K562 (cell line): ENCODE results near the gene CCDC201. TPM values are rescaled to one million over a fixed set of nuclear protein-coding genes. Genes with fewer than 3 reads are reported as not detected.

Source experiments
- ATAC-seq: fragments of 200-7000 bp; cut with Tn5 transposase; 3 replicates; pipeline ENCODE4 v1.9.1; 2020; ENCODE audit warnings: moderate library complexity
- BruUV-seq: library from RNA; stranded (reverse); fragments of 400-500 nt; replicated peaks from 2 replicates; lab custom pipeline; 2021; lab: Mats Ljungman, UMichigan
- CTCF ChIA-PET: fragments of 300-600 bp; formaldehyde crosslinking; extraction: SDS; loops from one replicate; lab custom pipeline; 2021; ENCODE audit warnings: low intra/inter-chr PET ratio; lab: Yijun Ruan, JAX
- POLR2A ChIA-PET: fragments of 300-600, 350-650 bp; sonication (Branson Sonifier 250); formaldehyde crosslinking; extraction: SDS; loops from one replicate; lab custom pipeline; 2021; ENCODE audit warnings: antibody characterized with exemption, inconsistent platforms; lab: Yijun Ruan, JAX
- DNase-seq, 4 experiments: peaks; one replicate each; pipeline versions ENCODE4 v3.0.0 to v3.0.0-alpha.2; 2011 to 2018; ENCODE audit warnings: low spot score in 3 of 4, mixed read lengths in 3 of 4; ENCODE audit errors: extremely low read depth in 1 of 4
- FAIRE-seq: peaks from 2 replicates; lab custom pipeline; 2011; peaks lifted over from hg19 to GRCh38; lab: Jason Lieb, UNC
- H2AFZ ChIP-seq: 2 replicates; pipeline ENCODE4 v1.6.0; 2011; ENCODE audit warnings: low read depth, low read length, control low read depth, inconsistent platforms
- H3K27ac ChIP-seq: fragments of 200-600 bp; 3 replicates; pipeline ENCODE4 v1.8.0; 2011; ENCODE audit warnings: low read depth, mild to moderate bottlenecking, control low read depth, inconsistent platforms, low read length, moderate library complexity, mixed read lengths; ENCODE audit errors: extremely low read depth
- H3K27me3 ChIP-seq, 2 experiments: fragments of 300-600 bp in 1 of 2; 2 replicates in 1 of 2; 3 replicates in 1 of 2; pipeline versions ENCODE4 v1.6.0 to v1.8.0; 2011; ENCODE audit warnings: inconsistent platforms in 2 of 2, low read length in 2 of 2, mild to moderate bottlenecking in 1 of 2, mixed read lengths in 1 of 2, moderate library complexity in 1 of 2; ENCODE audit not compliant: control insufficient read depth in 2 of 2, insufficient read depth in 2 of 2
- H3K36me3 ChIP-seq: fragments of 300-600 bp; 3 replicates; pipeline ENCODE4 v1.8.0; 2011; ENCODE audit warnings: mild to moderate bottlenecking, low read length, inconsistent platforms; ENCODE audit not compliant: control insufficient read depth, insufficient read depth
- H3K4me1 ChIP-seq, 2 experiments: fragments of 200-600 bp in 1 of 2; replicated peaks in 1 of 2; 2 replicates in 1 of 2; 3 replicates in 1 of 2; pipeline versions ENCODE4 v1.5.1 to v1.8.0; 2011; ENCODE audit warnings: inconsistent platforms in 2 of 2, low read length in 2 of 2, mild to moderate bottlenecking in 1 of 2, mixed read lengths in 1 of 2, moderate library complexity in 1 of 2; ENCODE audit not compliant: control insufficient read depth in 2 of 2, insufficient read depth in 2 of 2
- H3K4me2 ChIP-seq: 2 replicates; pipeline ENCODE4 v1.6.1; 2011; ENCODE audit warnings: low read length, control low read depth, inconsistent platforms, mixed read lengths; ENCODE audit not compliant: insufficient read depth
- H3K4me3 ChIP-seq: fragments of 200-600 bp; sonication (generic), shearing (Covaris generic); 2 replicates; pipeline ENCODE4 v1.5.1; 2016; ENCODE audit warnings: control low read depth, inconsistent platforms
- H3K79me2 ChIP-seq: fragments of 200-600 bp; 3 replicates; pipeline ENCODE4 v1.8.0; 2011; ENCODE audit warnings: low read length, inconsistent platforms; ENCODE audit not compliant: control insufficient read depth, insufficient read depth
- H3K9ac ChIP-seq, 2 experiments: 2 replicates each; pipeline versions ENCODE4 v1.6.0 to v1.6.1; 2011; ENCODE audit warnings: low read depth in 2 of 2, low read length in 2 of 2, control low read depth in 1 of 2, inconsistent platforms in 1 of 2, mild to moderate bottlenecking in 1 of 2, mixed read lengths in 1 of 2; ENCODE audit not compliant: insufficient read depth in 1 of 2
- H3K9me1 ChIP-seq: one replicate; pipeline ENCODE4 v1.6.0; 2011; ENCODE audit warnings: inconsistent platforms, mild to moderate bottlenecking, low read length, moderate library complexity; ENCODE audit not compliant: control insufficient read depth, insufficient read depth
- H3K9me3 ChIP-seq: replicated peaks from 2 replicates; pipeline ENCODE4 v1.5.1; 2011; ENCODE audit warnings: low read depth, low read length, inconsistent platforms; ENCODE audit not compliant: control insufficient read depth, insufficient read depth
- H4K20me1 ChIP-seq: replicated peaks from 2 replicates; pipeline ENCODE4 v1.6.1; 2011; ENCODE audit warnings: low read length, inconsistent platforms, mixed read lengths; ENCODE audit not compliant: control insufficient read depth, insufficient read depth
- ARHGAP35 ChIP-seq: fragments of 450-650 bp; IDR thresholded peaks from 2 replicates; pipeline ENCODE4 v1.6.1; 2018; ENCODE audit not compliant: partially characterized antibody
- CLOCK ChIP-seq: fragments of 250-450 bp; sonication (Bioruptor Pico); IDR thresholded peaks from 2 replicates; pipeline ENCODE4 v1.4.0; 2020; ENCODE audit warnings: mild to moderate bottlenecking, moderate library complexity, borderline replicate concordance
- DEAF1 ChIP-seq: fragments of 450-650 bp; formaldehyde crosslinking; IDR thresholded peaks from 2 replicates; pipeline ENCODE4 v1.4.0; 2020; ENCODE audit warnings: mild to moderate bottlenecking, moderate library complexity
- ELF4 ChIP-seq: fragments of 450-650 bp; formaldehyde crosslinking; IDR thresholded peaks from 2 replicates; pipeline ENCODE4 v1.4.0; 2022; ENCODE audit warnings: missing genetic modification characterization
- FOXK1 ChIP-seq: sonication (generic); formaldehyde crosslinking; IDR thresholded peaks from 2 replicates; pipeline ENCODE4 v1.8.0; 2022; ENCODE audit warnings: missing genetic modification reagents, mild to moderate bottlenecking, borderline replicate concordance
- HNRNPLL ChIP-seq: fragments of 200-400 bp; formaldehyde crosslinking; IDR thresholded peaks from 2 replicates; pipeline ENCODE4 v1.6.1; 2017; ENCODE audit warnings: low read length, low read depth, mild to moderate bottlenecking; ENCODE audit not compliant: poor library complexity, severe bottlenecking
- MTF1 ChIP-seq: fragments of 250-450 bp; sonication (Bioruptor Pico); IDR thresholded peaks from 2 replicates; pipeline ENCODE4 v1.9.0; 2021; ENCODE audit warnings: moderate library complexity, mild to moderate bottlenecking, inconsistent platforms, borderline replicate concordance
- RBM34 ChIP-seq: fragments of 200-400 bp; formaldehyde crosslinking; IDR thresholded peaks from 2 replicates; pipeline ENCODE4 v1.6.1; 2018; ENCODE audit warnings: low read length, borderline replicate concordance; ENCODE audit not compliant: insufficient read depth
- ZNF124 ChIP-seq: sonication (generic); formaldehyde crosslinking; IDR thresholded peaks from 2 replicates; pipeline ENCODE4 v1.8.1; 2022; ENCODE audit warnings: missing genetic modification reagents
- ZNF395 ChIP-seq: fragments of 200-800 bp; sonication (Bioruptor generic); IDR thresholded peaks from 2 replicates; pipeline ENCODE4 v1.6.1; 2017; ENCODE audit warnings: missing genetic modification characterization, missing compliant biosample characterization
- WGBS: fragments of 100-300 bp; shearing (Covaris generic); methylation state at CpG from one replicate; pipeline ENCODE4 v1.1.6; 2016; ENCODE audit warnings: low coverage, mixed read lengths; ENCODE audit not compliant: insufficient coverage; ENCODE audit errors: missing lambda C conversion rate; 5-methylcytosine and 5-hydroxymethylcytosine counted together
- in situ Hi-C: fragments of 300-500 bp; cut with MboI; formaldehyde crosslinking; loops from 4 replicates; pipeline ENCODE4 v1.15.0; 2018; ENCODE audit warnings: inconsistent platforms, mixed read lengths
- intact Hi-C: fragments of 100-400 bp; cut with micrococcal nuclease; formaldehyde crosslinking; loops from 2 replicates; pipeline ENCODE4 v1.14.2; 2022
- polyA plus RNA-seq, 8 experiments: library from polyadenylated mRNA; depleted of rRNA in 4 of 8; stranded (reverse) in 5 of 8; unstranded in 3 of 8; fragments of >200 nt; fragmentation: Nextera tagmentation in 2 of 8; fragmentation: Illumina TruSeq in 1 of 8; extraction: Ambion mirVana in 2 of 8; extraction: Trizol in 1 of 8; gene quantifications; 2 replicates each; pipeline versions ENCODE4 v1.2.1 to v1.2.3, GENCODE V29; 2011 to 2014; ENCODE audit warnings: inconsistent platforms in 1 of 8, missing spikeins in 1 of 8
- total RNA-seq, 7 experiments: library from RNA; depleted of rRNA in 6 of 7; stranded (reverse); fragments of >200 nt in 6 of 7; fragmentation: Illumina TruSeq in 2 of 7; extraction: Trizol in 2 of 7; gene quantifications; 2 replicates each; pipeline versions ENCODE4 v1.2.1 to v1.2.3, GENCODE V29; 2011 to 2021; ENCODE audit warnings: low replicate concordance in 1 of 7

The CCDC201 gene
- total and polyA plus RNA-seq, 9 of the 15 experiments (the other 6 are each of a cell fraction or from before 2014, with no cell fraction given) = not detected

- TF ChIP-seq CLOCK (CRISPR knock-in tag) = no peak
- TF ChIP-seq ELF4 (CRISPR knock-in tag) = no peak
- no peak for TF ChIP-seq RBM34
- TF ChIP-seq MTF1 (CRISPR knock-in tag) = no peak
- no peak for TF ChIP-seq HNRNPLL
Observed at GRCh38 chr7:45919231-45919784, 46.4 kb upstream of the CCDC201 start (continued).

GRCh38 chr7:45918556-45918955 is 45.7 kb upstream of the CCDC201 start:
- CTCF ChIA-PET = interaction anchor here (1.9 kb wide), 1 partner anchor 1262 kb away, joined by 5 read pairs; no protein-coding TSS in a partner anchor
- DNase-seq (no peak), FAIRE-seq (no peak)
- BruUV-seq = no TSS peak
- Histone ChIP-seq H3K27ac (no peak overlapping the region), H3K4me2 (no peak overlapping the region), H3K79me2 (no peaks in the 10 kb centered on the region), H3K27me3 (peaks cover 0 to 4% of the 10 kb centered on the region in 2 experiments; a peak in 2 of 5 replicates), H3K4me1 (no peaks in the 10 kb centered on the region), H4K20me1 (no peaks in the 10 kb centered on the region)
- in situ Hi-C loops (no loop called here), intact Hi-C loops (loop anchor here (1.0 kb wide), 1 partner anchor 1262 kb away; no protein-coding TSS in a partner anchor)
- WGBS = 0% methylated on average over 2 of the region's 2 CpGs
- TF ChIP-seq FOXK1 (no peak), ZNF395 (CRISPR knock-in tag) (no peak), ZNF124 (CRISPR knock-in tag) (no peak), ARHGAP35 (no peak), DEAF1 (no peak)
- TF ChIP-seq, all 486 proteins: peak for 0
- POLR2A ChIA-PET = interaction anchor here (1.2 kb wide), 1 partner anchor 55 kb away, joined by 3 read pairs; no protein-coding TSS in a partner anchor
- Histone ChIP-seq H3K36me3 (no peaks in the 10 kb centered on the region), H3K4me3 (no peak overlapping the region), H2AFZ (no peak overlapping the region), H3K9ac (no peak overlapping the region), H3K9me1 (no peaks in the 10 kb centered on the region), H3K9me3 (no peaks in the 10 kb centered on the region)
- ATAC-seq = no peak
